ENCODE measurements around the gene TRIP6. TPM values are rescaled to one million over a fixed set of nuclear protein-coding genes. Genes with fewer than 3 reads are reported as not detected.
"Not testable (repeated sequence)": the region's sequence is repeated elsewhere in the genome, so short reads cannot be mapped to it uniquely, and the experiment has no call there.

Gene TRIP6
- total RNA-seq, 2 donors from 2014 or later = 34.4 to 39.2 TPM

DNA sequence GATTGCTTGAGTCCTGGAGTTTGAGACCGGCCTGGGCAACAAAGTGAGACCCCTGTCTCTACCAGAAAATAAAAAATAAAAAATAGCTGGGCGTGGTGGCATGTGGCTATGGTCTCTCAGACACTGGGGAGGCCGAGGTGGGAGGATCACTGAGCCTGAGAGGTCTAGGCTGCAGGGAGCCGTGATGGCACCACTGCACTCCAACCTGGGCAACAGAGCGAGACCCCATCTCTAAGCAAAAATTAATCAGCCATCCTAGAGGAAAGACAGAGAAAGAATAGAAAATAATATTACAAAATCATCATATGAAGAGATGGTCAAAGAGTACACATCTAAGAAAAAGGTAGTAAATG, 34.9 kb upstream of the TRIP6 start:
- peaks cover 4 to 6% of the 10 kb centered on the region in 2 donors for H3K36me3 Mint-ChIP-seq
- ATAC-seq (no peak), DNase-seq (ENCODE audit: low spot score in 2 of 2) (no peak)
- H3K27ac Mint-ChIP-seq = no peak overlapping the region
- no peaks in the 10 kb centered on the region for H3K9me3 Mint-ChIP-seq

DNA sequence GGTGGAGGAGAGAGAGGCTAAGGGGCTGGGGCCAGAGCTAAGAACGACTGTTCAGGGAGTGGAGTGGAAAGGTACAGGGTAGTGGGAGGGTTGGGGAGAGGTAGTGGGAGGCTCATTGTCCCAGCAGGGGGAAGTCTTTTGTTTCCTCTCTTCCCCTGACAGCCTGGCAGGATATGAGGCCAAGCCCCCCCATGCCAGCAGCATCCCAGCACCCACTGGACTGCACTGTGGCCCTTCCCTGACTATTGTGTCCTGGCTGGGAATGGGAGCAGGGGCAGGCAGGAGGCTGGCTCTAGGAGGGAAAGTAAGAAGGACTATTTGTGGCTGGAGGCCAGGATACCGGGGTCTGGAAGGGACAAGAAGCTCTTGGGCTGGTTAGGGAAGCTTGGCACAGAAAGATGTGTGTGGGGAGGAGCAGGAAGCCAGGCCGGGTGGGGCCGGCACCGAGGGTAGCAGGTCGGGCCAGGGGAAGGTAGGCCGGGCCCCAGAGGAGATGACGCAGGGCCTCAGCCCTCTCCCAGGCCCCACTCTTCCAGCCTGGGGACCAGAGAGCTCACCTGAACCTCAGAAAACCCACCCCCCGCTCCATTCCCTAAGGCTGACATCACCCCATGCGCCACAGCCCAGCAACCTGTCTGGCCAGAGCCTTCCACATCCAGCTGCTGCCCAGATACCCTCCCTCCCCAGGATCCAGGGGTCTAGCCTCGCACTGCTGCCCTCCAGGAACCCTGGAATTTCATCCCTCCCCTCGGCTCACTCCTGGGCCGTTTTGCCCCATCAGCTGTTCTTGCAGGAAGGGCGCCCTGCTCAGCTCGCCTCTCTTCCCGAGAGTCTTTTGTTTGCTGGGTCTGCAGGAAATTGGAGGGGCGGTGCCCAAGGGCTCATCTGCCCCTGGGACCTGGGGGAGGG, 31.0 kb upstream of the TRIP6 start:
- Mint-ChIP-seq H3K36me3 (no peaks in the 10 kb centered on the region), H3K9me3 (no peaks in the 10 kb centered on the region), H3K27ac (no peak overlapping the region)
- no peak for ATAC-seq
- DNase-seq (ENCODE audit: low spot score in 2 of 2) = no peak

DNA sequence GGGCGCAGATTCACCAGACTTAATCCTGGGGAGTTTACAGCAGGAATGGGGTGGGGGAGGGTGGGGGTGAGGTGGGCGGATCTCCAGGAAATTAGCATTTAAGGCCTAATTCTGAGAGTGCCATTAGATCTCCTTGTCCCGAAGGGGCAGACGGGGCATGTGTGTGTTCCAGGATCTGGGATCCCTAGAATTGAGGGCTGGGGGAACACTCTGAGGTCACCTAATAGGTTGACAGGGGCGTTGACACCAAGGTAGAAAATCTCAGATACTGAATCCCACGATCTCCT, 30.4 kb upstream of the TRIP6 start:
- Mint-ChIP-seq H3K9me3 (no peaks in the 10 kb centered on the region), H3K27ac (no peak overlapping the region), H3K36me3 (no peaks in the 10 kb centered on the region)
- ATAC-seq = peak in 1 of 2 donors; percentile 7
- DNase-seq (ENCODE audit: low spot score in 2 of 2) = no peak

DNA sequence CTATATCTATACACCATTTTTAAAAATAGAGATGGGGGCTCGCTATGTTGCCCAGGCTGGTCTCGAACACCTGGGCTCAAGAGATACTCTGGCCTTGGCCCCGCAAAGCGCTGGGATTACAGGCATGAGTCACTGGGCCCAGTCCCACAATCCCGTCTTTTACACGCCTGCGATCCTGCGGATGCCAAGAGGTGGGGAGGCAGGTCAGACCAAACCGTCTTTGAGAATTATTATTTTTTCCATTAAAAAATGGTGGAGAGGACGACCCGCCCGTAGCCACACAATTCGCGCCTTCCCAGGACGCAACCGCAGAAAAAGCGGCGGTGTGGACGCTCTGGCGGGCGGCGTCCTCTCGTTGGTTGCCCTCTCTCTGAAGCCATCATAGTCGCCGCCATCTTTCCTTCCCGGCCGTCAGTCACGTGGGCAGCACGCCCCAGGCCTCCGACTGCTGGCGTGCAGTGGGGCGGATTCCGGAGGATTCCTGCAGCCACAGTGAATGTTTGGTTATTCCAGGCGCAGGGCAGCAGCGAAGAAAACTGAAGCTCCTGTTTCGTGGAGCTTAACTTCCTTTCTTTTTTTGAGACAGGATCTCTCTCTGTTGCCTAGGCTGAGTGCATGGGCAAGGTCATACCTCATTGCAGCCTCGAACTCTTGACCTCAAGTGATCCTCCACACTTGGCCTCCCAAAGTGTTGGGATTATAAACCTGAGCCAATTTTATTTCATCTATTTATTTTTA, 29.9 kb upstream of the TRIP6 start:
- Mint-ChIP-seq H3K9me3 (no peaks in the 10 kb centered on the region), H3K36me3 (no peaks in the 10 kb centered on the region), H3K27ac (peak overlapping the region; percentile 50 to 74)
- ATAC-seq = peak; percentile 83 to 94
- DNase-seq (ENCODE audit: low spot score in 2 of 2) = peak; percentile 65 to 66

GRCh38 chr7:100839361-100839760, 27.8 kb upstream of the TRIP6 start:
- H3K9me3 Mint-ChIP-seq = no peaks in the 10 kb centered on the region
- no peak for ATAC-seq

GRCh38 chr7:100840470-100841100, 26.6 kb upstream of the TRIP6 start:
- Mint-ChIP-seq H3K36me3 (no peaks in the 10 kb centered on the region), H3K27ac (peak overlapping the region in 1 of 2 donors; percentile 23), H3K9me3 (no peaks in the 10 kb centered on the region)
- DNase-seq (ENCODE audit: low spot score in 2 of 2) (no peak), ATAC-seq (no peak)

More at GRCh38 chr7:100839361-100839760, 27.8 kb upstream of the TRIP6 start:
- Mint-ChIP-seq H3K27ac (no peak overlapping the region), H3K36me3 (no peaks in the 10 kb centered on the region)
- no peak for DNase-seq (ENCODE audit: low spot score in 2 of 2)

DNA sequence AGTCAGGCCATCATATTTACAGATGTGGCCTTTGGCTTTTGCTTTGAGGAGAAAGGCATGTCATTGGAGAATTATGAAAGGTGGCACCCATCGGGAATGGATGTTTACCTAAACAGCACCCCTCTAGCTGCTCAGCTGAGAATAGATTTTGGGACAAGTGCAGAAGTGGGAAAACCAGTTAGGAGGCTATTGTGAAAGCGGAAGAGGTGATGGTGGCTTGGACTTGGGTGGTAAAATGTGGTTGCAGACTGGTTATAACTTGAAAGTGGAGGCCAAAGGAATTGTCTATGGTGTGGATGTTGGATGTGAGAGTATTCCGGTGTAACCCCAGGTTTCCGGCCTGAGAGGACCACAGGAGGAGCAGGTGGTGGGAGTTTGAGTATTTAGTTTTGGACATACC, 19.8 kb upstream of the TRIP6 start:
- no peaks in the 10 kb centered on the region for H3K36me3 Mint-ChIP-seq

GRCh38 chr7:100852048-100852872, 14.9 kb upstream of the TRIP6 start, which contains the start of gene SLC12A9:
Gene SLC12A9, plus strand, starts transcription at chr7:100852713. Its CDS starts 1,485 bp downstream, at chr7:100854198.
- no peaks in the 10 kb centered on the region for H3K9me3 Mint-ChIP-seq
- H3K27ac Mint-ChIP-seq = peak within 1 kb of the TSS; percentile 83 to 89
- DNase-seq (ENCODE audit: low spot score in 2 of 2) (peak; percentile 89 to 90), ATAC-seq (peak; percentile 98 to 99)
- no peaks in the 10 kb centered on the region for H3K36me3 Mint-ChIP-seq

More for the DNA sequence above, 19.8 kb upstream of the TRIP6 start:
- ATAC-seq = no peak
- Mint-ChIP-seq H3K9me3 (no peaks in the 10 kb centered on the region), H3K27ac (no peak overlapping the region)
- no peak for DNase-seq (ENCODE audit: low spot score in 2 of 2)

DNA sequence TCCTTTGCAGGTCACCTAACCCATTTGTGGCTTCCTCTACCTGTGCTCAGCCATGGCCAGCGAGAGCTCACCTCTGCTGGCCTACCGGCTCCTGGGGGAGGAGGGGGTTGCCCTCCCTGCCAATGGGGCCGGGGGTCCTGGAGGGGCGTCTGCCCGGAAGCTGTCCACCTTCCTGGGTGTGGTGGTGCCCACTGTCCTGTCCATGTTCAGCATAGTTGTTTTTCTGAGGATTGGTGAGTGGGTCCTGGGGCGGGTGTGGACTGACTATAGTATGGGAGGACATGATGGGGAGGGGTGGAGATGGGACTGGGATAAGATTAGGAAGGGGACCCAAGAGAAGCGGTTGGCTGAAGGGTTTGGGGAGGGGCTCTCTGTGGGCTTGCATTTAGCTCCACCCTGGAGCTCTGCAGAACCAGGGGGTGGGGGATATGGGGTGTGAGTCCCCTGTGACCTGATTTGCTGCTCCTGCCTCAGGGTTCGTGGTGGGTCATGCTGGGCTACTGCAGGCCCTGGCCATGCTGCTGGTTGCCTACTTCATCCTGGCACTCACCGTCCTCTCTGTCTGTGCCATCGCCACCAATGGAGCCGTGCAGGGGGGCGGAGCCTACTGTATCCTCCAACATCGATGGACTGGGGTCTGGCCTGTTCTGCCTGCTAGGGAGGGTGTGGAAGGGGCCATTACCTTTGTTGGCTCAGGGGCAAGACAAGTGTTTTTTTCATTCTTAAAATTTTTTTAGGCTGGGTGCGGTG, 12.9 kb upstream of the TRIP6 start:
- no peaks in the 10 kb centered on the region for H3K36me3 Mint-ChIP-seq
- DNase-seq (ENCODE audit: low spot score in 2 of 2) (no peak), ATAC-seq (no peak)
- H3K9me3 Mint-ChIP-seq = no peaks in the 10 kb centered on the region
- H3K27ac Mint-ChIP-seq = no peak overlapping the region

GRCh38 chr7:100854899-100855298, 12.3 kb upstream of the TRIP6 start:
- not testable (repeated sequence) for DNase-seq (ENCODE audit: low spot score in 2 of 2); H3K27ac Mint-ChIP-seq; ATAC-seq; H3K36me3 Mint-ChIP-seq; H3K9me3 Mint-ChIP-seq

GRCh38 chr7:100855515-100855914, 11.7 kb upstream of the TRIP6 start:
- Mint-ChIP-seq H3K9me3 (no peaks in the 10 kb centered on the region), H3K36me3 (peaks cover 0 to 8% of the 10 kb centered on the region in 2 donors), H3K27ac (no peak overlapping the region)
- no peak for ATAC-seq
- no peak for DNase-seq (ENCODE audit: low spot score in 2 of 2)

GRCh38 chr7:100856871-100857282, 10.3 kb upstream of the TRIP6 start:
- Mint-ChIP-seq H3K9me3 (no peaks in the 10 kb centered on the region), H3K36me3 (peaks cover 0 to 11% of the 10 kb centered on the region in 2 donors), H3K27ac (peak overlapping the region in 1 of 2 donors; percentile 70)
- ATAC-seq (no peak), DNase-seq (ENCODE audit: low spot score in 2 of 2) (no peak)

DNA sequence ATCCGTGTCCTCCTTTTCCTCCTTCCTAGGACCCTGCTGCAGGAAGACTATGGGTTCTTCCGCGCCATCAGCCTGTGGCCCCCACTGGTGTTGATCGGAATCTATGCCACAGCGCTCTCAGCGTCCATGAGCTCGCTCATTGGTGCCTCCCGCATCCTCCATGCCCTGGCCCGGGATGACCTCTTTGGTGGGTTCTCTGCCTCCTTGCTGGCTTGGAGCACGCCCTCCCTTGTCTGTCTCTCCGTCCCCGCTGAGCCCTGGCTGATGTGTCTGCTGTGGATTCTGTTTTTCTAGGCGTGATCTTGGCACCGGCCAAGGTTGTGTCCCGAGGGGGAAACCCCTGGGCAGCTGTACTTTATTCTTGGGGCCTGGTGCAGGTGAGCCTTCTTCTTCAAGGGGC, 7.3 kb upstream of the TRIP6 start:
- H3K9me3 Mint-ChIP-seq = no peaks in the 10 kb centered on the region
- no peak for DNase-seq (ENCODE audit: low spot score in 2 of 2)

DNA sequence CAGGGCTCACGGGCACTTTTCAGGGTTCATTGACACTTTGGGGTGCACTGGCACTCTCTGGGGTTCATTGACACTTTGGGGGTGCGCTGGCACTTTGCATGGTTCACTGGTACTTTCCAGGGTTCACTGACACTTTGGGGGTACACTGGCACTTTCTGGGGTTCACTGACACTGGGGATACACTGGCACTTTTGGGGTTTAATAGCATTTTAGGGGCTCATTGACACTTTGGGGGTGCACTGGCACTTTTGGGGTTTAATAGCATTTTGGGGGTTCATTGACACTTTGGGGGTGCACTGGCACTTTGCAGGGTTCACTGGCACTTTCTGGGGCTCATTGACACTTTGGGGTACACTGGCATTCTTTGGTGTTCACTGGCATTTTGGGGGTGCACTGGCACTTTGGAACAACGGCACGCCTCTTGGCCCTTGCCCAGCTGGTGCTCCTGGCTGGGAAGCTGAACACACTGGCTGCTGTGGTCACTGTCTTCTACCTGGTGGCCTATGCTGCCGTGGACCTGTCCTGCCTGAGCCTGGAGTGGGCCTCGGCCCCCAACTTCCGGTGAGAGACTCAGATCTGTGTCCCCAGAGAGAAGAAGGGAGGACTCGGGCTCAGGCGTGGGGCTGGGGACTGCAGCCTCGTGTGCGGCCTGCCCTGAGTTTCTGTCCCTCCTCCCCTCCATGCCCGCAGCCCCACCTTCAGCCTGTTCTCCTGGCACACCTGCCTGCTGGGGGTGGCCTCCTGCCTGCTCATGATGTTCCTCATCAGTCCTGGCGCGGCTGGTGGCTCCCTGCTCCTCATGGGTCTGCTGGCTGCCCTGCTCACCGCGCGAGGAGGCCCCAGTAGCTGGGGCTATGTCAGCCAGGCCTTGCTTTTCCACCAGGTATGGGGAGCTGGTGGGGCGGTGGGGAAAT, 6.2 kb upstream of the TRIP6 start:
- no peak overlapping the region for H3K27ac Mint-ChIP-seq
- H3K36me3 Mint-ChIP-seq = peaks cover 0 to 11% of the 10 kb centered on the region in 2 donors
- no peaks in the 10 kb centered on the region for H3K9me3 Mint-ChIP-seq
- no peak for DNase-seq (ENCODE audit: low spot score in 2 of 2)
- ATAC-seq = no peak

More for the DNA sequence above, 7.3 kb upstream of the TRIP6 start:
- no peak for ATAC-seq
- no peak overlapping the region for H3K27ac Mint-ChIP-seq
- H3K36me3 Mint-ChIP-seq = peaks cover 0 to 11% of the 10 kb centered on the region in 2 donors

GRCh38 chr7:100861616-100861985, 5.6 kb upstream of the TRIP6 start:
- Mint-ChIP-seq H3K27ac (no peak overlapping the region), H3K36me3 (peaks cover 0 to 11% of the 10 kb centered on the region in 2 donors), H3K9me3 (no peaks in the 10 kb centered on the region)
- no peak for ATAC-seq
- DNase-seq (ENCODE audit: low spot score in 2 of 2) = no peak

All from activated naive CD4-positive, alpha-beta T cell treated with anti-CD3 and anti-CD28 coated beads, Interleukin-2, amount 50 U/mL, for 72 hours (primary cell).